NCI-H2171 (cell line): Measurements from ENCODE around the gene CLIP1.
A peak's percentile ranks its signal among the peaks of the same experiment; 100 is the strongest.
"Not testable (repeated sequence)": the region's sequence is repeated elsewhere in the genome, so short reads cannot be mapped to it uniquely, and the experiment has no call there.

ENCODE experiments used
- DNase-seq: peaks from one replicate; lab custom pipeline; 2025; lab: John Stamatoyannopoulos, UW

Gene CLIP1

DNA sequence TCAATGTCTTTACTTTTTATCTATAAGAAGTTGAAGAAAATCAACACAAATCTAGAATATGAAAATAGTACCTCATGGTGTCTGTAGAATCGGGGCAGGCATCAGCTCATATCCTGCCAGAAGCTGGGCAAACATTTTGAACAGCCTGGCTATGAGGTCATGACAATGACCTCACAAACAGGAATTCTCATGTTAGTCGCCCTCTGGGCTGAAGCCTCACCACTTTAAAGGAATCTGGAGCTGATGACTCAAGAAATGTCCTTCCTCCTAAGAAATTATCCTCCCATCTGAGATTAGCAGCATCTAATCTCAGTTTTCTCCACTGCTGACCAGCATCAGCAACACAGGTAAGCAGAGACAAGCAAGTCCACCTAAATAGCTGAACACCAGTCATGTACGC is 27.1 kb downstream of the CLIP1 start:
- no peak for DNase-seq

DNA sequence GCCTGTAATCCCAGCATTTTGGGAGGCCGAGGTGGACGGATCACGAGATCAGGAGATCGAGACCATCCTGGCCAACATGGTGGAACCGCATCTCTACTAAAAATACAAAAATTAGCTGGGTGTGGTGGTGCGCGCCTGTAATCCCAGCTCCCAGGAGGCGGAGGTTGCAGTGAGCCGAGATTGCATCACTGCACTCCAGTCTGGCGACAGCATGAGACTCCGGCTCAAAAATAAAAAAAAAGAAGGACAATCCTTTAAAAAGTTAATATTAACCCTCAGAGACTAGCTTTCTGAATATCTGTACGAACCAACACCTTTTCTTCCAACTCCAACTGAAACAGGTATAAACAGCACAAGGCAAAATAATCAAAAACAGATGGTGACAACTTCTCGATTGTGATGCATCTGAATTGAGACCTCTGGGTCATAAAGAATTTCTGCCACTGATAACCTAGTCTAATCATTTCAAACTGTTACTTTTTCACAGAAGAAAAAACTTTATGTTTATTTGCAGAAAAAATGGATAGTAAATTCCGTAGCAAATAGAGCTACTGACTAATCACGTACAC is 27.8 kb downstream of the CLIP1 start:
- DNase-seq, result no peak

DNA sequence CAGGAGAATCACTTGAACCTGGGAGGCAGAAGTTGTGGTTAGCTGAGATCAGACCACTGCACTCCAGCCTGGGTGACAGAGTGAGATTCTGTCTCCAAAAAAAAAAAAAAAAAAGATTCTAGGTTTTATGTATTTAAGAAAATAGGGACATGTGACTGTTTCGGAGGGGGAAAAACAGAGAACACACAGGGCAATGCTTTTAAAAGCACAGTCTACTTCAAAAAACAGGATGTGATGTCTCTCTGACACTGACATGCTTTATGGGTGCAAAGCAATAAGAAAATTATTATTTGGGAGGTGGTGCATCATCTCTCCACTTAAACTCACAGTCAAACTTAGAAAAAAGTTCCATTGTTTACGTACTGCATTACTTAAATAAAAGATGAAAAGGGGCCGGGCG is 28.7 kb downstream of the CLIP1 start:
- DNase-seq, result no peak

DNA sequence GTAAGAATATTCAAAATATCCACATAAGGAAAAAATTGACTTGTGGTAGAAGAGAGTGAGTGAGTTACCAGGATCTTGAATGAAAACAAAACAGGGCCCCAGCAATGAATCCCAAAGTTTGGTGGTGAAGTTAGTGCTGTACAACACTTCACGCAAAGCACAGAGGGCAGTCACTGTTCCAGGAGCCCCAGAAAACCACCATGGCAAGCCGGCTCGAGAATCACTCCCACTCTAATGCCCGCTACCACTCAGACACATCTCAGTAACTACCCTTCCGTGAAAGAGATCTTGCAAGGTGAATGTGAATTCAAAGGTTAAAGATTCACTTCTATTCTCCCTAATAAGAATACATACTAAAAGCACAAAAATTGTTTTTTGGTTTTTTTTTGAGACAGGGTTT is 30.1 kb downstream of the CLIP1 start:
- DNase-seq, result no peak

DNA sequence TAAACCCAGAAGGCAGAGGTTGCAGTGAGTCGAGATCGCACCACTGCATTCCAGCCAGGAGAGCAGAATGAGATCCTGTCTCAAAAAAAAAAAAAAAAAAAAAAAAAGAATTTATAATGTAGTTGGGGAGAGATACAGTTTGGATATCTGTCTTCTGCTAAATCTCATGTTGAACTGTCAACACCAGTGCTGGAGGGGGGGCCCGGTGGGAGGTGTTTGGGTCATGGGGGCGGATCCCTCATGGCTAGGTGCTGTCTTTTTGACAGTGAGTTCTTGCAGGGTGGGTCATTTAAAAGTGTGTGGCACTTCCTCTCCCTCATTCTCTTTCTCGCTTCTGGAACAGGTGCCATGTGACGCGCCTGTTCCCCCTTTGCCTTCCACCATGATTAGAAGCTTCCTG is 32.8 kb downstream of the CLIP1 start:
- DNase-seq, result no peak

DNA sequence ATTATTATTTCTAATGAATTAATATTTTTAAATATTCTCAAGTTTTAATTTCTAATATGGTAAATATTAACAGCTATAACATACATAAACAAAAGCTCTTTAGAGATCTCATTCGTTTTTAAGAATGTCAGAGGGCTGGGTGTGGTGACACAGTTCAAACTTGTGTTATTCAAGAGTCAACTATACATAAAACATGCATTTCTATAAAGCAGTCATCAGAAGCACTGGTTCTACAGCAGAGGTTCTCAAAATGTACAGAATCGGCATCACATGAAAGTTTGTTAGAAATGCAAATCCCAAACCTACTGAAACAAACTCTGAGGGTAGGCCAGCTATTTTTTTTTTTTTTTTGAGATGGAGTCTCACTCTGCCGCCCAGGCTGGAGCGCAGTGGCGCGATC is 34.6 kb downstream of the CLIP1 start:
- no peak for DNase-seq

DNA sequence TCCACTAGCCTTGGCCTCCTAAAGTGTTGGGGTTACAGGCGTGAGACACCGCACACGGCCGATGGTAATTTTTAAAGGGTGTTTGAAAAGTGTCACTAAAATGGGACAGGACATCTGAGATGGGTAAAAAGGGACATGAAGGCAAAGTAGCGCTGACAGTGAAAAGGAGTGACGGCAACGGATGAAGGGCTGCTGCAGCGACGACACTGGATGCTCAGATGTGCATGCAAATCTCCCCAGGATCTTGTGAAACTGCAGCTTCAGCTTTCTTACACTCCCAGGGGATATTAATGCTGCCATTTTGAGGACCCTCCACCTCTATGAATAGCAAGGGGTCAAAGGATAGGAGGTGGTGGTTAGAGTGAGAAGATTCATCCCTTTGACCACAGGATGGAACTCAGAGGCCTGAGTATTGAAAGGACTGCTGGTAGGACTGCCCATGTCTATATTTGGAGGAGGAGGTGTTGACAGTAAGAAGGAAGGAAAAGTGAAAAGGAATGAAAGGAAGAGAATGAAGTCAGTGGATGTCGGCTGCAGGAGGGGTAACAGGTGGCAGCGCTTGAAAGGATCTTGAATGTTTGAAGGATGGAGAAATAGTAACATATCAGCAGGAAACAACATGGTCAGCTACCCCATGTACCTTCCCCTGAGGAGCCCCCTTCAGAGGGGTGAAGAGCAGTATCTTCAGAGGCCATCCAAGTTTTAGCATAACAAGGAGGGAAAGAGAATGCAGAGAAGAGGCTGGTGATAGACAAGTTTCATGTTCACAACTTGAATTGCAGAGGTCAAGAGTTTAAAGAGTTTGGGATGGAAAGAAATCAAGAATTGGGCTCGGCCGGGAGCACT is 37.1 kb downstream of the CLIP1 start:
- no peak for DNase-seq

DNA sequence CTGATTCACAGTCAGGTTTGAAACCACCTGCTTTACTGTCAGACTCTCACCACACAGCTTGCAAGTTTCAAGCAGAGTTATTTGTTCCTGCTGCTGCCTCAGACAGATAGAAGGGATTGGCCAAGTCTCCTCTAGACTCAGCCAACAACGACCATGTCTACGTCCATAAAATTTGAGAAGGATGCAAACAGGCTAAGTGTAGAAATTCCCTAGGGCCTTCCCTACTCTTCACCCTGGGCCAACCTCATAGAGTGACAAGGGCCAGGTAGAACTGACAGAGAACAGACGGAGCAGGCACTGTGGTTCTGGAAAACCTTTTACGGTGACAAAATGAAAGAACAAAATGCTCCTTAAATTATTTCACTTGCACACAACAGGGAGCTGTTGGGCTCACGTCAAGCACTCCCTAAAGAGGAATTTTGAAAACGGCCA is 39.5 kb downstream of the CLIP1 start:
- no peak for DNase-seq

DNA sequence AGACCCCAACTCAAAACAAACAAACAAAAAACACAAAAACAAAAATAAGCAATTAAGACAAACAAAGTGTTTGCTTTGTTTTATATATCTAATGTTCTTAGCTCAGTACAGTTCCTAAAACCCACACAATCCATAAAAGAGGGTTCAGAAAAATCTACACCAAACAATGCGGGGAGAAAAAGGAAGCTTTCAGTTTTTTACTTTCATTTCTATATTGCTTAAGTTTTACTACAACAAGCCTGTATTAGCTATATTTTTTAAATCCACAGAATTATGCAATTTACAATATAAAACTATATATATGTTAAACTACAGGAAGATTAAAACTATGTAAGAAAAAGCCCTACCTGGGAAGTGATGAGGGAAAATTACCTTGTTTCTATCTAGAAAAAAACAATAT is 41.4 kb downstream of the CLIP1 start:
- no peak for DNase-seq

DNA sequence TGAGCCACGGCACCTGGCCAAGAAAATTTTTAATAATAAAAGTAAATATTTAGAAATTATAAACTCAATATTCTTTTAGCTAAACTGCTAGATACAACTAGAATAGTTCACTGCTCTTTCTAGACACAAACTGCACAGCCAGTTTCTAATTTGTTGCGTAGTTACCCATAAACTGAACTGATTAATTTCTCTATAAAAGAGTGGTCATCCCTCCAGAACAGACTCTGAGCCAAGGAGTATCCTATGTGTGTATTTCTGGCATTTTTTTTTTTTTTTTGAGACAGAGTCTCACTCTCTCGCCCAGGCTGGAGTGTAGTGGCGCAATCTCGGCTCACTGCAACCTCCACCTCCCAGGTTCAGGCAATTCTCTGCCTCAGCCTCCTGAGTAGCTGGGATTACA is 45.7 kb downstream of the CLIP1 start:
- not testable (repeated sequence) for DNase-seq

DNA sequence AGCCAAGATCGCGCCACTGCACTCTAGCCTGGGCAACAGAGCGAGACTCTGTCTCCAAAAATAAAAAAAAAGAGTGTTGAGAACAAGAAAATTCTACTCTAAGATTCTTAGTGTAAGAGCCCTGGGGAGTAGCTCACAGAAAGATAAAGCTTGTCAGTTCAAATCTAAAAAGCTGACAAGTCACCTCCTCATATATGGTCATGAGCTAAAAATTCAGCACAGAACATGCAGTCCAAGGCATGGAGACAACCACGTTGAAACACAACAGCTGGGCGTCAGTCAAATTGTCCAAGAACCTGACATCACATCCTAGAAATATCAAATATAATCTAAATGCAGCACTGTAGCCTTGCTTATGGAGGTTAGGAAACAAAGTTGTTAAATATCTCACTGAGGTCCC is 47.8 kb downstream of the CLIP1 start:
- no peak for DNase-seq

DNA sequence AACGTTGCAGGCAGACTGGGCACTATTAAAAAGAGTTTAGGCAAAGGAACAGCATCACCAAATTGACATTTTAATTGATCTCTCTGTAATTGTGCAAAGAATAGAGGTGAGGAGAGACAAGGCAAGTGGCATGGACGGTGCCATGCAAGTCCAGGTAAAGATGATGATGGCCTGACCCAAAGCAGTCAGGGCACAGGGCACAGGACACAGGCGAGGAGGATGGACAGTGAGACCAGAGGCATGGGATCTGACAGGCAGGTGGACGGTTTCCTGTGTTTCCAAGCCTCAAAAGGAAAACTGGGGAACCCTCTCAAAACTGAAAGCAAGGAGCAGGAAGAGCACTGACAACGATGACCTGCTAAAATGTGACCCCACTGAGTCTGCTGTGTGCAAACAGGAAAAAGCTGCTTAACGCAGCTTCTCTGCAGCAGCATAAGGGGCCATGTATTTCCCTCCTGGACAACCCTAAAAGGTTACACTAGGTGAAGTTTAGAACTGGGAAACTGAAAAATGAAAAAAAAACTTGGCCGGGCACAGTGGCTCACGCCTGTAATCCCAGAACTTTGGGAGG is 50.9 kb downstream of the CLIP1 start:
- DNase-seq, result no peak

DNA sequence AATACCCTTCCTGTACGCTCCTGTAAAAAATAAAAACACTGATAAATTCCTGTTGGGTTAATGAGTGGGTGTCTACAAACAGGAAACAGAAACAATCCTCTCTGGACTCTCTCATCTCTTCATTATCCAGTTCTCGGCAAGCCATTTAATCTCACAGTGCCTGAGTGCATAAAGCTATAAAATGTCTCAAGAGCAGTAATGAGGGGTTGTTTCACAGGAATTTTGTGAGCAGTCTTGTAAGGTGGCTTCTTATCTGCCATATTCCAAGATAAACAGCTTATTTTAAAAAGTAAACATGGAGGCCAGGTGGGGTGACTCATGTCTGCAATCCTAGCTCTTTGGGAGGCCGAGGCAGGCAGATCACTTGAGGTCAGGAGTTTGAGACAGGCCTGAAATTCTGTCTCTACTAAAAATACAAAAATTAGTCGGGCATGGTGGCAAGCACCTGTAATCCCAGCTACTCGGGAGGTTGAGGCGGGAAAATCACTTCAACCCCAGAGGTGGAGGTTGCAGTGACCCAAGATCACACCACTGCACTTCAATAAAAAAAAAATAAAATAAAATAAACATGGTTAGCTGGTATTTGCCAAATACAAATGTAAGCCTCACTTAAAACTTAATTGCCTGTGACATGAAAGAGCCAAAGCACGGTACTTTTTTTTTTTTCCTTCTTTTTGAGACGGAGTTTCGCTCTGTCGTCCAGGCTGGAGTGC is 54.0 kb downstream of the CLIP1 start:
- DNase-seq, result no peak

DNA sequence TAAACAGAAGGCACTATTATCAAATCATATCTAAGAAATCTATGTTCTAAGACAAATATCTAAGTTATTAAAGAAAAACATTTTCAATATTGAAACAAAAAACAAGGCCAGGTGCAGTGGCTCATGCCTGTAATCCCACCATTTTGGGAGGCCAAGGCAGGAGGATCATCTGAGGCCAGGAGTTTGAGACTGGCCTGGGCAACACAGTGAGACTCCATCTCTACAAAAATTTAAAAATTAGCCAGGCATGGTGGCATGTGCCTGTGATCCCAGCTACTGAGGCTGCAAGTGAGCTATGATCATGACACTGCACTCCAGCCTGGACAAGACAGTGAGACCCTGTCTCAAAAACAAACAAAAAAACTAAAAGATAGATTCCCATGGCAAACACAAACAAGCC is 54.8 kb downstream of the CLIP1 start:
- DNase-seq, result not testable (repeated sequence)

DNA sequence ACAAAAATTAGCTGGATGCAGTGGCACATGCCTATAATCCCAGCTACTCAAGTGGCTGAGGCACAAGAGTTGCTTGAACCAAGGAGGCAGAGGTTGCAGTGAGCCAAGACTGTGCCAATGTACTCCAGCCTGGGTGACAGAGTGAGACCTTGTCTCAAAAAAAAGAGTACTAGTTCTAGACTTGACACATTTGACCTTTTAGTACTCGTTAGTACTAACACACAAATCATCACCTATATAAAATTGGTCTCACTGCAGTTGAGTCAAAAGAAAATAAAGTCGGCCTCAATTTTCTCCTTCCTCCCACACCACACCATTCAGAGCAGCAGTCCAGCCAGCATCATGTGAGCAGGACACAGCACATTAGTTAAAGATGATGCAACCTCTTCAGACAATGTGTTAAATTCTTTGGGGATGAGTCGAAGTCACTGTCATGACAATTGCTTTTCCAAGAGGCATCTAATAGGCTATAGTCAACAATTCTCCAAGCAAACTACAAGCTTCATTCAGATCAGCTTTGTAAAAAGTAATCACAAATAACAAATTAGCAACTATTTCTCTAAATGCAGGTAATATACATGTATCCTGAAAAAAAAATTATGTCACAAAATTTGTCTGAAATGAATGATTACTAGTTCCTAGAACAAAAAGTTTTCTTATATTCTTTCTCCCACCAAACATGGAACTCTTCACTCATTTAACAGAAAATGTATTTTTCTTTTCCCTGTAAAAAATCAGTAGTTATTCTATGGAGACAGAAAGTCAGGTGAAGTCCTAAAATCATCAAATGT is 55.6 kb downstream of the CLIP1 start:
- no peak for DNase-seq

DNA sequence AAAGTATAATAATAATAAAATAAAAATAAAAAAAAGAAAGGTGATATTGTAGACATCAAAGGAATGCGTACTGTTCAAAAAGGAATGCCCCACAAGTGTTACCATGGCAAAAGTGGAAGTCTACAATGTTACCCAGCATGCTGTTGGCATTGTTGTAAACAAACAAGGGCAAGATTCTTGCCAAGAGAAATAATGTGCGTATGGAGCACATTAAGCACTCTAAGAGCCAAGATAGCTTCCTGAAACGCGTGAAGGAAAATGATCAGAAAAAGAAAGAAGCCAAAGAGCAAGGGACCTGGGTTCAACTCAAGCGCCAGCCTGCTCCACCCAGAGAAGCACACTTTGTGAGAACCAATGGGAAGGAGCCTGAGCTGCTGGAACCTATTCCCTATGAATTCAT is 57.2 kb downstream of the CLIP1 start:
- DNase-seq, result not testable (repeated sequence)

DNA sequence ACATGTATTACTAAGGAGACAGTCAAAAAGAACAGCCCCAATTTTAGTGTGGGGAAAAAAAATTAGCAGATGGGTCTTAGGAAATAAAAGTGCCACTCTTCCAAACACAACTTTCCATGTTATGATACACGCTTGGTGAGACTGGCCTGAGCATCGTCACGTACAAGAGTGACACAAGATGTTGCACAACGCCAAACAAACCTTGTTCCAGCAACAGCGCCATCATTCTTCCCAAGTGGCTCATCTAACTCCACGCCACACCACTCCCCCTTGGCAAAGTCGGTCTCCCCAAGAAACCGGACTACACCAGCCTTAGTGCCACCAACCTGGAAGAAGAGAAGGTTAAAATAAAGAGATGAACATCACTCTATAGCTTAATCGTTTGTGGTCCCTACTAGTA is 58.7 kb downstream of the CLIP1 start:
- DNase-seq, result no peak

DNA sequence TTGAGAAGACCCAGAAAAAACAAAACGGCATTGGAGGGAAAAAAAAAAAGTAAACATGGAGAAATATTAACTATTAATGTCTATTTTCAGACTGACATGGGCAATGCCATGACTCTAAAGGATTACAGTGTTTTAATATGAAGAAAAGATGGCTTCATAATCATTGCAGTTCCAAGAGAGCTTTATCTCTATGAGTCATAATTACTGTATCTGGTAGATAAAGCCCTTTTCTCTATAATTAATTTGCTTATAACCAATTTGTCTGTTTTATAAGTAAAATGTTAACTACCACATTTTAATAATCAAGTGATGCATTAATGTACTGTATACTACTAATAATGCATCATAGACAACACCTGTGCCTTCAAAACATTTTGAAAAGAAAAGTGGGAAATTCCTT is 59.7 kb downstream of the CLIP1 start:
- DNase-seq, result no peak

DNA sequence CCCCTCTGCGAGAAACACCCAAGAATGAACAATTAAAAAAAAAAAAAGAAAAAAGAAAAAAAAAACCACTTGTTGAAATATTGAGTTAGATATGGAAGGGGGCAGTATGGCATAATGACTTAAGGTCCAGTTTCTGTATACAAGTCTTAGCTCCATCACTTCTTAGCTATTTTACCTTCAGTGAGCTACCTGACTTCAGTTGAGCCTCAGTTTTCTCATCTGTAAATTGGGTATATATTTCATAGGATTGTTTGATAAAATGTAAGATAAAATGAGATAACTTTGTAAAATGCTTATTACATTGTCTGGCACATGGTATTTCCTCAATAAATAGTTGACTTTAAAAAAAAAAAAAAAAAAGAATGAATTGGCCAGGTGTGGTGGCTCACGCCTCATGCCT is 64.1 kb downstream of the CLIP1 start:
- not testable (repeated sequence) for DNase-seq

DNA sequence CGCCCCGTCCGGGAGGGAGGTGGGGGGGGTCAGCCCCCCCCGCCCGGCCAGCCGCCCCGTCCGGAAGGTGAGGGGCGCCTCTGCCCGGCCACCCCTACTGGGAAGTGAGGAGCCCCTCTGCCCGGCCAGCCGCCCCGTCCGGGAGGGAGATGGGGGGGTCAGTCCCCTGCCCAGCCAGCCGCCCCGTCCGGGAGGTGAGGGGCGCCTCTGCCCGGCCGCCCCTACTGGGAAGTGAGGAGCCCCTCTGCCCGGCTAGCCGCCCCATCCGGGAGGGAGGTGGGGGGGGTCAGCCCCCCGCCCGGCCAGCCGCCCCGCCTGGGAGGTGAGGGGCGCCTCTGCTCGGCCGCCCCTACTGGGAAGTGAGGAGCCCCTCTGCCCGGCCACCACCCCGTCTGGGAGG is 64.9 kb downstream of the CLIP1 start:
- DNase-seq, result not testable (repeated sequence)

DNA sequence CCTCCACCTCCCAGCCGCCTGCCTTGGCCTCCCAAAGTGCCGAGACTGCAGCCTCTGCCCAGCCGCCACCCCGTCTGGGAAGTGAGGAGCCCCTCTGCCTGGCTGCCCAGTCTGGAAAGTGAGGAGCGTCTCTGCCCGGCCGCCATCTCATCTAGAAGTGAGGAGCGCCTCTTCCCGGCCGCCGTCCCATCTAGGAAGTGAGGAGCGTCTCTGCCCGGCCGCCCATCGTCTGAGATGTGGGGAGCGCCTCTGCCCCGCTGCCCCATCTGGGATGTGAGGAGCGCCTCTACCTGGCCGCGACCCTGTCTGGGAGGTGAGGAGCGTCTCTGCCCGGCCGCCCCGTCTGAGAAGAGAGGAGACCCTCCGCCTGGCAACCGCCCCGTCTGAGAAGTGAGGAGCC is 65.5 kb downstream of the CLIP1 start:
- not testable (repeated sequence) for DNase-seq

DNA sequence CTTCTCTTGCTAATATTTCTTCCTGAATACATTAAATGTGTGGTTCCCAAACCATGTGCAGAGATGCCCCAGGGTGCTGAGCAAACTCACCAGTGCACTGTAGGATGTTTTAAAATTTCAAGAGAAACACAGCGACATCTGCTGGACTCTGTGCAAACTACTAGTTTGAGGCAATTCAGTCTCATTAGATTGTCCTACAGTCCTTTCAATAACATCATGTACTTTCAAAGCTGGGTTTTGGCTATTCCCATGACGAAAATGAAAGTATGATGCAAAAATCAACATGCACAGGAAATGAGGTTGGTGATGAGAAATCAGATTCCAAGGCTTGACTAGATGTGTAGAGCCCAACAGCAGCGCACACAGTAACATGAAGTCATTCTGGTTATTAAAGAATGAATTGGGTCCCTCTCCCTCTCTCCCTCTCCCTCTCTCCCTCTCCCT is 66.3 kb downstream of the CLIP1 start:
- DNase-seq, result peak; percentile 54
